Bronchial epithelial cell (primary cell): Measurements from ENCODE around the gene UBE2D2. TPM values are rescaled to one million over a fixed set of nuclear protein-coding genes. Genes with fewer than 3 reads are reported as not detected.
"Not testable (repeated sequence)": the region's sequence is repeated elsewhere in the genome, so short reads cannot be mapped to it uniquely, and the experiment has no call there.

Experiments
- DNase-seq: peaks from one replicate; pipeline ENCODE4 v3.0.0-alpha.2; 2010; ENCODE audit warnings: low read depth
- FAIRE-seq: peaks from 2 replicates; lab custom pipeline; 2011; peaks lifted over from hg19 to GRCh38; lab: Jason Lieb, UNC
- H3K27me3 ChIP-seq: 2 replicates; pipeline ENCODE4 v1.5.1; 2011; ENCODE audit warnings: low read length; ENCODE audit not compliant: control insufficient read depth, insufficient read depth
- H3K36me3 ChIP-seq: 2 replicates; pipeline ENCODE4 v1.5.1; 2011; ENCODE audit warnings: low read length; ENCODE audit not compliant: control insufficient read depth, insufficient read depth
- H3K4me3 ChIP-seq: 2 replicates; pipeline ENCODE4 v1.5.1; 2011; ENCODE audit warnings: mild to moderate bottlenecking, low read depth, low read length, control low read depth
- CTCF ChIP-seq: IDR thresholded peaks from 2 replicates; pipeline ENCODE4 v1.5.1; 2011; ENCODE audit warnings: mild to moderate bottlenecking, moderate library complexity, low read length, control low read depth, inconsistent platforms; ENCODE audit not compliant: insufficient read depth, severe bottlenecking
- total RNA-seq: library from RNA; depleted of rRNA; stranded (reverse); fragments of >200 nt; gene quantifications from 2 replicates; pipeline ENCODE4 v1.2.1, GENCODE V29; 2014

The UBE2D2 gene
- 48.0 and 52.1 TPM in 2 replicates for total RNA-seq

GRCh38 chr5:139560752-139561654 lies at the start of gene UBE2D2:
Gene UBE2D2, plus strand, starts transcription at chr5:139561339. Its CDS starts 453 bp downstream, at chr5:139561792.
- FAIRE-seq, result no peak
- TF ChIP-seq CTCF, result no peak

GRCh38 chr5:139512786-139513390 lies 48.3 kb upstream of the UBE2D2 start:
- no peak for FAIRE-seq
- DNase-seq, result no peak
- H3K4me3 ChIP-seq, result no peak overlapping the region
- H3K36me3 ChIP-seq, result no peaks in the 10 kb centered on the region
- H3K27me3 ChIP-seq, result no peaks in the 10 kb centered on the region
- TF ChIP-seq CTCF, result no peak

More at GRCh38 chr5:139560752-139561654, at the start of gene UBE2D2:
- peak; percentile 89 for DNase-seq
- Histone ChIP-seq H3K36me3 (no peaks in the 10 kb centered on the region), H3K27me3 (no peaks in the 10 kb centered on the region), H3K4me3 (peak within 1 kb of the TSS; percentile 87)

GRCh38 chr5:139513434-139513833 lies 47.7 kb upstream of the UBE2D2 start:
- DNase-seq, result peak; percentile 71
- not testable (repeated sequence) for H3K4me3 ChIP-seq, H3K36me3 ChIP-seq, H3K27me3 ChIP-seq, FAIRE-seq
- peak; percentile 82 for TF ChIP-seq CTCF

- FAIRE-seq (no peak), DNase-seq (no peak)
- Histone ChIP-seq H3K4me3 (no peak overlapping the region), H3K36me3 (no peaks in the 10 kb centered on the region), H3K27me3 (no peaks in the 10 kb centered on the region)
- no peak for TF ChIP-seq CTCF
Measured at GRCh38 chr5:139513852-139514485, 47.2 kb upstream of the UBE2D2 start.

- no peaks in the 10 kb centered on the region for H3K36me3 ChIP-seq
- peak; percentile 84 for DNase-seq
- no peak for TF ChIP-seq CTCF
- H3K4me3 ChIP-seq, result no peak overlapping the region
- FAIRE-seq, result no peak
- no peaks in the 10 kb centered on the region for H3K27me3 ChIP-seq
Measured at GRCh38 chr5:139514486-139514856, 46.7 kb upstream of the UBE2D2 start.
